GM21529 (cell line): Measurements from ENCODE around the gene ZFP91.

ENCODE experiments used
- ATAC-seq: cut with Tn5 transposase; IDR thresholded peaks from one replicate; pipeline ENCODE4 v1.9.1; 2021; ENCODE audit not compliant: unreplicated experiment

ZFP91 gene

DNA sequence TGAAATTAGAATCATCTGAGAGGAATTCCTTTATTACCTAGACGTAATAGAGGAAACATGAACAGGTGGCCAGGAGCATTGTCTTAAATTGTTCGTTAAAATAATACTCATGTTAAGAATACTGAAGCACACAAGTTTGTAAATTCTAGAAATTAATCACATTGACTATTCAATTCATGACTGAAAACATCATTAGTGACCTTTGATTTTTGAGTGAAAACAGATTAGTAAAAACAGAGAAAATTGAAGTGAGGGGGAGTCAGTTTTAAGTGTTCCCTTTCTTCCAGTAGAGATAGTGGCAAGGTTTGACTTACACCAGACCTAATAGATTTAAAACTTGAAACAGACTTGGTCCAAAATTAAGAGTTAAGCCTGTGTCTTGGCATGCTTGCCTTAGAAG is 1.4 kb downstream of the ZFP91 start:
- ATAC-seq, result no peak

DNA sequence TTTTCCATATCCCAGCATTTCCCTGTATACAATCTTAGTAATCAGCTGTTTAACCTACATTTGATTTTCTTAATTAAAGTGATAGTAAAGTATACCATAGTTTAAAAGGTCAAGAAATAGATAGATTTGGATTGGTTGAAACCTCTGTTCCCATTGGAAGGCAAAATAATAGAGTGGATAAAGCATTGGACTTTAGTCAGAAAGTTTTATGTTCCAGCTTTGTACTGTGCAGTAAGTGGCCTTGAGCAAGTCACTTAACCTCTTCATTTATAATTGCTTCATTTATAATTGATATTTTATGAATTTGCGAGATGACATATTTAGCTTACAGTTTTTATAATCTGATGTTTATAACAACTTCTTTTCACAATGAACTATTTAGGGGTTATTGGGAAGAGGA is 3.6 kb downstream of the ZFP91 start:
- no peak for ATAC-seq

DNA sequence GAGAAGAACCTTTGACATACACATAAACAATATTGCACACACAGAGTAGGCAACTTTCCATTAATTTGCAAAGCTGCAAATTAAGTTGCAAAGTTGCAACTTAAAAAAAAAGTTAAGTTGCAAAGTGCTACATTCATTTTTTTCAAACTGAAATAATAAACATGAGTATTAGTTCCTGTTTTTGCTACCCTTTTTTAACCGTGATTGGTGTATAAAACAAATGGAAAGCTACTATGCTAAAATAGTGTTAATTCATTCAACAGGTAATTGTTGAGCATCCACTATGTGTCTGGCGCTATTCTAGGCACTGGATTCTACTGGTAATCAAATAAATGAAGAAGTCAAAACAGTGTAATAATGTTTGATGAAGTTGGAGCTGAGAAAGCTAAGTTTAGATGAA is 8.1 kb downstream of the ZFP91 start:
- no peak for ATAC-seq

DNA sequence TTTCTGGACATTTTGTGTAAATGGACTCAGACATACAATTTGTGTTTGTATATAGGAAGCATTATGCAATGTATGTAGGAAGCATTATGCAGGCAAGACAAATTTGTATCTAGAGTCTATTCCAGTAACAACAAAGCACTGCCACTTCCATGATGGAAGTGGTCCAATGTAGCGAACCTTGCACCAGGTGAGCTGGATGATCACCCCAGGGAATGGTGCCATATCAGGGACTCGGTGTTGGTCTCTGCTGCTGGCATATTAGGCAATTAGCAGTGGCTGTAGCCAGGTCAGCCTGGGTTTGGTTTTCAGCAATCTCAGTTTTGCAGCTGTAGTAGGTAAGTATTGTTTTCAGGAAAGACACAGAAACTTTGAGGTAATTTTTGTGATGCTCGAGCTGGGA is 12.8 kb downstream of the ZFP91 start:
- no peak for ATAC-seq

DNA sequence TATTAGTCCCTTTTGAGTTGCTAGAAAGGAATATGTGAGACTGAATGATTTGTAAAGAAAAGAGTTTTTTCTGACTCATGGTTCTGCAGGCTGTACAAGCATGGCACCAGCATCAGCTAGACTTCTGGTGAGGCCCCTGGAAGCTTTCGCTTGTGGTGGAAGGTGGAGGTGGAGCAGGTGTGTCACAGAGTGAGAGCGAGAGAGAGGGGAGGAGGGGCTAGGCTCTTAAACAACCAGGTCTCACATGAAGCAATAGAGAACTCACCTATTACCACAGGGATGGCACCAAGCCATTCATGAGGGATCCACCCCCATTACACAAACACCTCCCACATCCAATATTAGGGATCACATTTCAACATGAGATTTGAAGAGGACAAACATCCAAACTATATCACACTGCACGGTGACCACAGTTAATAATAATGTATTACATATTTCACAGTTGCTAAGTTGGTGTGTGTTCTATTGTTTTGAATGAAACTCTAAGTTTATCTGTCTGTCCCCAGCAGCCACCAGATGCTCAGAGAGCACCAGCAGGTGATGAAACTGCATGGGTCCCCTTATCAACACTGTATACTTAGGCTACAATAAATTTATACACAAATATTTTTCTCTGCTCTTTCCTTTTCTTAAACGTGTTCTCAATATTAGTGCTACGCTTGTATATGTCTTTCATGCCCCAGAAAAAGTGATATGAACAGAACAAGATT is 14.1 kb downstream of the ZFP91 start:
- no peak for ATAC-seq

GRCh38 chr11:58594826-58595225 is 16.0 kb downstream of the ZFP91 start:
- ATAC-seq, result no peak

- ATAC-seq, result no peak
These were observed 17.8 kb downstream of the ZFP91 start for GRCh38 chr11:58596621-58597020.

DNA sequence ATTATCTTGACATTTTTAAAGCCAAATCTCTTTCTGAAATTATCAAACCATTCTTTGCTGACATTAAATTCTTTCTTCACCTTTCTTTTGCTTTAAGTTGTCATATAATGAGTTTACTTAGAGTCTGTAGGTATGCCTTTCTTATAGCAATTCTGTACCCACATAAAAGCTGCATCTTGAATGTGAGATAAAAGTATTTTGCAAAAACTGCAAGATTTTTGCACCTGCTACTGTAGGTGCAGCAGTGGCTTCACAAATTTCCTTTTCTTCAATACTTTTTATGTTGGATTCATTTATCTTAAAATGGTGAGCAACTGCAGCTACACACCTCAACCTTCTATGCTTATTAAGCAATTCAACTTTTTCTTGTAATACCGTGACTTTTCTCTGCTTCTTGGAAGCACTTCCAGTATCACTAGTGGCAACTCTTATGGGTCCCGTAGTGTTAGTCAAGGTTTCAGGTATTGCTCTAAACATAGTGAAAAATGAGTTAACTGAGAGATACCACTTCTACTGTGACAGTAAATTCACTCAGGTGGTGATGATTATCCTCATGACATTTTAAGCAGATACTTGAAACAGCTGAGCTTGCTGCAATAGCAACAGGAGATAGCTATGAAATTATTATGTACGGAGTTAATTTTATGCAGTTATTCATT is 18.8 kb downstream of the ZFP91 start:
- ATAC-seq, result no peak

- no peak for ATAC-seq
These were observed 21.6 kb downstream of the ZFP91 start for GRCh38 chr11:58600510-58600909.

- ATAC-seq, result no peak
These were observed 28.3 kb downstream of the ZFP91 start for GRCh38 chr11:58606930-58607714.

DNA sequence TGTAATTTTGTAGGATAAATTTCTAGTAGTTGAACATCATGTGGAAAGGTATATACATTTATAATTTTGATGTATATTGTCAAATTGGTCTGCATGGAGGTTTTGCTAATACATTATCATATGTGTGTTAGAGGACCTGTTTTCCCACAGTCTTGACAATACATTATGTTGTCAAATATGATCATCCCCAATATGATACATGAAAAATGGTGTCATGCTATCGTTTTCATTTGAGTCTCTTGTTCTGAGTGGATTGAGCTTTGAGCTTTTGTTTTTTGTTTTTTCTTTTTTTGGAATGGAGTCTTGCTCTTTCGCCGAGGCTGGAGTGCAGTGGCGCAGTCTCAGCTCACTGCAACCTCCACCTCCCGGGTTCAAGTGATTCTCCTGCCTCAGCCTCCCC is 29.5 kb downstream of the ZFP91 start:
- no peak for ATAC-seq

GRCh38 chr11:58609723-58610122 is 30.9 kb downstream of the ZFP91 start:
- no peak for ATAC-seq

DNA sequence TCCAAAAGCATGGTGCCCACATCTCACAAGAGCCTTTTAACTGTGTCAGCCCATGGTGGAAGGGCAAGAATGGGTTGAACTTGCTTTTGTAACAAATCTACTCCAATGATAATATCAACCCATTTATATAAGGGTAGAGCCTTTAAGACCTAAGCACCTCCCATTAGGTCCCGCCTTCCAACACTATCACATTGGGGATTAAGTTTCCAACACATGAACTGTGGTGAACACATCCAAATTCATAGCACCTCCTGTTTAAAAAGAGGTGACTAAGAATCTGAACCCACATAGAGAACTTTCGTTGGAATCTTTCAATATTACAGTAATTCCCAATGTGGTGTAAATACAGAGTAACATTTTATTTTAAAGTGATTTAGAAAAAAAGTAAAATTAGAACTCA is 34.4 kb downstream of the ZFP91 start:
- no peak for ATAC-seq

DNA sequence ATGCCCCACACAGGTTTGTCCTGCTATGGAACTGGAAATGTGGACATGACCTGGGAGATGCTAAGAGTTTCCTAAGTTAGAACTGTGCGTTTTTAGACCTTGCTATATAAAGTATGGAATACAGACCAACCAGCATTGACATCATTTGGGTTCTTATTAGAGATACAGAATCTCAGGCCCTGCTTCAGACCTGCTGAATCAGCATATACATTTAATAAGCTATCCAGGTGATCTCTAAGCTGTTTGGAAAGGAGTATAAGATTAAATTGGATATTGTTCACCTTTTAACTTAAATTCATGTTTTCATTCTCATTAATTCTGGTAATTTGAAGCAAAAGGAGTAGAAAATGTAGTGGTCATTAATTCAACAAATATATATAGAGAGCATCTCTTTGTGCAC is 36.7 kb downstream of the ZFP91 start:
- no peak for ATAC-seq

DNA sequence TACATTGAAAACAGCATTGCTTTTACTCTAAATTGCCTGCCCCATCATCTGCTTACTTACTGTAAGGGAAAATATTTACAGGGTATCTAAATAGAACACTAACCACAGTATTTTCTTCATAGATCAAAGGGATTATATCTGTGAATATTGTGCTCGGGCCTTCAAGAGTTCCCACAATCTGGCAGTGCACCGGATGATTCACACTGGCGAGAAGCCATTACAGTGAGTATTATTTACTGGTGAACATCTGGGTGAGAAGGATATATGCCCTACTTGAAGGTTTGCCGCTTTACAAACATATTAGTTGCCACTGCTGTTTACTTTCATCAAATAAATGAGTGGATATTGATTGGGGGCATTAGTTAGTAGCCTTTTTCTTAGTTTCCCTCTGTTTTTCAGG is 37.7 kb downstream of the ZFP91 start:
- ATAC-seq, result no peak

DNA sequence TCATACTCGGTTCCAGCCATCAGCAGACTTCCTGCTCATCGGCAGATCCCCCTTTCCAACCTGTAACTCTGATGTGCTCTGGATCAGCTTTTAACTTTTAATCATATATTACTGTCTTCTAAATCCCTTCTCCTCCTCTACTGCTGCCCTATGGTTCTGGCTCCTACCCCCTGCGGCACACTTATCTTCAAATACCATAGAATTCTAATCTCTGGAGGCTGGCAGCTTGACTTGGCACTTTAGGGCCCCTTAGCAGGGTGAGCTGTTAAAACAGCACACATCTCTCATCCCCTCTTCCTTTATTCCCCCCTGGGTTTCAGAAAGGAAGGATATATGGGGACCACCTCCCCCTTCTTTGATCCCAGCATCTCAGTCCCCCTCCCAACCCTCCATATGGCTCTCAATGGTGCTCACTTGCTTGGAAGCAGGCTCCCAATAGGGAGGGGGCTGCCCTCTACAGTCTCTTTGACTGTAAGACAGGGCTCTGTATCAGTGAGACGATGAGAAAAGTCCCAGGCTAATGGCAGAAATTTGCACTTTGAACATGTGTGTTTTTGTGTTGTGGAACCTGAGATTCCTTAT is 39.2 kb downstream of the ZFP91 start:
- no peak for ATAC-seq

DNA sequence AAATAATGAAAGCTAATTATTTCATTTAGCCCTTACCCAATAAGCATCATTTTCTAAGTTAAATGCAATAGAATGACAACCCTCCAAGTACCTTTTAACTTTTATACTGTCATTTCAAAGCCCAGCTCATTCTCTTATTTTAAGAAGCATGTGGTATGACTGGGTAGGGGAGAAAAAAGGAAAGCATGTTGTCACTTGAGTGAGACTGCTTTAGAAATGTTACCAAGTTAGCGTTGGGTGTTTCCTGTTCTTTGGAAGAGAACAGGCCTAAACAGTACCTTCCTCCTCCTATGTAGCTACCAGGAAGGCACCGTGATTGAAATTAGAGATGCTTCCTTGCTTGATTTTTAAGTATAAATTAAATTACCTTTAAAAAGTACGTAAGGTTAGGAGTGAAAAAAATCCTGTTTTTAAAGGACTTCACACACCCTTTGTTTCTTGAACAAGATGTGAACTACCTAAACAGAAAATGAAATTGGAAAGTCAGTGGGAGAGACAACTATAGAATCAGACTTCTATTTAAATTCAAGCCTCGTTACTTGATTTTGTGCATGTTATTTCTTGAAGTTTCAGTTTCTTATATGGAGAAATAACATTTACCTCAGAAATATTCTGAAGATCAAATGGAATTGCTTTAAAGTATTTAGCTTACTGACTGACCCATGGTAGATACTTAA is 42.9 kb downstream of the ZFP91 start:
- peak; percentile 71 for ATAC-seq

DNA sequence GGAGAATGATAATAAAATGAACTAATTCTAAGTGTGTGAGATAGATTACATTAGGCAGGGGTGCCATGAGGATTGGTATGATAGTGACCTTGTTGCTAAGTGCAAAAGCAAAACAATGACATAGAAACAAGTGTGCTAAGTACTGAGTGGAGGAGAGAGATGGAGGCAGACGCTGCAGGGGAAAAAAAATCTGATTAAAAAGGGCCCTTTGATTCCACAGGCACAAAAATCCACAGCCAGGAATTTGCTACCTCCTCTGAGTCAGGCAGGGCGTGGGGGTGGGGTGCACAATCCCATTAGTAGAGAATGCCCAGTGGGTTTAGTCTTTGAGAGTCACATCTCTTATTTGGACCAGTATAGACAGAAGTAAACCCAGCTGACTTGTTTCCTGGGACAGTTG is 43.5 kb downstream of the ZFP91 start, which contains the start of gene CNTF:
Gene CNTF, plus strand, starts transcription at position 322 of the 400 bp plus-strand sequence. CDS start 88 bp downstream, outside the sequence.
- no peak for ATAC-seq

- ATAC-seq, result no peak
These were observed 46.2 kb downstream of the ZFP91 start for GRCh38 chr11:58625086-58625485.

DNA sequence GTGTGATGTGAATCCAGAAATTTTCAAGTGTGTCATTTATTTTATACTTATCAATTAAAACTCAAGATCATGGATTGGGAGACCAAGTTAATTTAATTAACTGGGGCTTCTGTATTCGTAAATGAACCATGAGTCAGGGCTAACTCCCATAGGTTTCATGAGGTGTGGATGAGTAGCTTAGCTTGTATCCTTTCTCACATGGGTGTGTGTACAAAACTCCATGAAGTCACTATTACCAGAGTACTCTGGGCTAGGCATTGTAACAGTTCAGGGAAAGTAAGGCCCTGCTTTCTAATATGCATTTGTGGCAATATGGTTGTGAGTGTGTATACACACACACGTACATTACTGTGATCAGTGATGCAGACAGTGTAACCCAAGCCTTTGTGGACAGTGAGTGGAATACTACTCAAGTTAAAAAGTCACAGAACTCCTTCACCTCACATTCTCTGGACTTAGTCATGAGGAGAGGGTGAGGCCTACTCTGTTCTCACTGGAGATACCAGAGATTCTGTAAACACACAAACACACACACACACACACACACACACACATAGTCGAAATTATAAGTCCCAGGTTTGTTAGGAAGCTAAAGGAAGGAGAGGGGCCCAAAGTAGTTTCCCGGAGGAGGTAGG is 47.1 kb downstream of the ZFP91 start:
- no peak for ATAC-seq
